Natural killer cell (primary cell): ENCODE data around the gene C11orf58. TPM values are rescaled to one million over a fixed set of nuclear protein-coding genes. Genes with fewer than 3 reads are reported as not detected.
A peak's percentile ranks its signal among the peaks of the same experiment; 100 is the strongest.

Source experiments
- ATAC-seq, 3 donors: fragments of 150-1000 bp in 2 of 3; fragments of 200-7000 bp in 1 of 3; cut with Tn5 transposase; 1 replicate in 1 of 3; 2 replicates in 2 of 3; pipeline ENCODE4 v1.10.0; 2021; ENCODE audit warnings: mild to moderate bottlenecking in 2 of 3, moderate library complexity in 2 of 3
- DNase-seq, 2 donors: peaks; one replicate each; pipeline versions ENCODE4 v3.0.0 to v3.0.0-alpha.2; 2013 to 2021; ENCODE audit warnings: mixed read lengths in 1 of 2
- H3K27ac ChIP-seq: one replicate; pipeline ENCODE4 v1.5.1; 2013; ENCODE audit warnings: mild to moderate bottlenecking, low read length
- H3K27me3 ChIP-seq: one replicate; pipeline ENCODE4 v1.6.1; 2013; ENCODE audit warnings: low read length; ENCODE audit not compliant: control insufficient read depth, insufficient read depth
- H3K36me3 ChIP-seq: one replicate; pipeline ENCODE4 v1.6.1; 2013; ENCODE audit warnings: low read length; ENCODE audit not compliant: control insufficient read depth, insufficient read depth
- H3K4me1 ChIP-seq: one replicate; pipeline ENCODE4 v1.6.1; 2013; ENCODE audit warnings: low read length; ENCODE audit not compliant: control insufficient read depth, insufficient read depth
- H3K4me3 ChIP-seq: one replicate; pipeline ENCODE4 v1.5.1; 2013; ENCODE audit warnings: low read length
- H3K9me3 ChIP-seq: one replicate; pipeline ENCODE4 v1.6.1; 2013; ENCODE audit warnings: low read length; ENCODE audit not compliant: control insufficient read depth, insufficient read depth
- H3K27ac Mint-ChIP-seq, 2 donors: one replicate each; pipeline ENCODE4 v1.8.0; 2022; ENCODE audit warnings: mild to moderate bottlenecking in 2 of 2, mixed read lengths in 2 of 2, moderate library complexity in 1 of 2
- H3K27me3 Mint-ChIP-seq, 2 donors: one replicate each; pipeline ENCODE4 v1.8.0; 2022; ENCODE audit warnings: low read depth in 2 of 2, mixed read lengths in 2 of 2
- H3K36me3 Mint-ChIP-seq: one replicate; pipeline ENCODE4 v1.8.0; 2022; ENCODE audit warnings: mixed read lengths
- H3K4me1 Mint-ChIP-seq, 2 donors: one replicate each; pipeline ENCODE4 v1.8.0; 2022; ENCODE audit warnings: mixed read lengths in 2 of 2
- H3K4me3 Mint-ChIP-seq: one replicate; pipeline ENCODE4 v1.8.0; 2022; ENCODE audit warnings: mild to moderate bottlenecking, moderate library complexity, mixed read lengths
- H3K9me3 Mint-ChIP-seq, 2 donors: one replicate each; pipeline ENCODE4 v1.8.0; 2022; ENCODE audit warnings: mixed read lengths in 2 of 2
- CTCF ChIP-seq: fragments of 200-600 bp; IDR thresholded peaks from one replicate; pipeline ENCODE4 v1.8.0; 2022; ENCODE audit warnings: antibody characterized with exemption
- WGBS: methylation state at CpG from one replicate; pipeline ENCODE4 v1.1.7; 2013; ENCODE audit warnings: missing lambda C conversion rate; ENCODE audit not compliant: insufficient coverage; 5-methylcytosine and 5-hydroxymethylcytosine counted together
- intact Hi-C: fragments of 100-400 bp; cut with micrococcal nuclease; formaldehyde crosslinking; loops from one replicate; pipeline ENCODE4 v1.14.2; 2022
- total RNA-seq, 4 donors: library from RNA; stranded (reverse); fragments of 120-200 nt in 1 of 4; gene quantifications; one replicate each; pipeline versions ENCODE4 v1.2.3 to v1.2.4, GENCODE V29; 2013 to 2022

The C11orf58 gene
- total RNA-seq, 3 donors from 2014 or later (not counting 1 experiment from before 2014, with no cell fraction given): 109 to 118 (median 115) TPM

DNA sequence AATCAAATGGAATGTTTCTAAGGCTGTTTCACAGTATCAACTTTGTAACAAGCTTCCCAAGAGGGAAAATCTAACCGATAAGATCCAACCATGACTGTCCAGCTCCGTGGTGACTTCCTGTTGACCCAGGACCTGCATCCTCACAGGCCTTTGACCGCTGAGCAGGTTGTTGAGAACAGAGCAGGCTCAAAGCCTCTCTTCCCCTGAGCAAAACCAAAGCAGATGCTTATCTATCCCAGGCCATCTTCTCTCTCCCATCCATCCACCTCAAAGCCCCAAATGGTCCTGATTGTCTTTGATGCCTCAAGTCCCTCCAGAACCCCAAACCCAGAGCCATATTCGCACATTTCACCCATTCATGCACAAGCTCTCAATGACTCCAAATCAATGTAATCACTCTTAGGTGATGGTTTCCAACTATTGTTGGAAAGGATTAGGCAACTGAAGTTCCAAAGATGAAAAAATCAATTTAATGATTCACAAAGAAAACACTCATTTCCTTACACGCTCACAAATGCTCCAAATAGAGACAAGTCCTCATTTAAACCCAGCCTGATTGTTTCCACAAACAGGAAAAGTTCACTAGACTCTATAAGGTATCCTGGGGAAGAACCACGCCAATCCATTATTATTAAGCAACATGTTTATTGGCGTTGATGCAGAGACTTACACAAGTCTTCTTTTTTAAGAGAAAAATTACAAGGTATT, 48.7 kb downstream of the C11orf58 start:
- Mint-ChIP-seq H3K27me3 (no peaks in the 10 kb centered on the region), H3K4me1 (no peaks in the 10 kb centered on the region), H3K27ac (no peak overlapping the region), H3K9me3 (no peaks in the 10 kb centered on the region), H3K4me3 (no peak overlapping the region), H3K36me3 (no peaks in the 10 kb centered on the region)
- no peak for ATAC-seq
- Histone ChIP-seq H3K4me3 (no peak overlapping the region), H3K9me3 (no peaks in the 10 kb centered on the region), H3K27me3 (no peaks in the 10 kb centered on the region), H3K4me1 (peaks cover 4% of the 10 kb centered on the region), H3K27ac (no peak overlapping the region), H3K36me3 (no peaks in the 10 kb centered on the region)
- WGBS: 90% methylated on average over 7 of the region's 7 CpGs
- intact Hi-C loops: no loop called here
- no peak for DNase-seq
- TF ChIP-seq CTCF: no peak

- Mint-ChIP-seq H3K4me1 (no peaks in the 10 kb centered on the region), H3K36me3 (no peaks in the 10 kb centered on the region), H3K27ac (no peak overlapping the region), H3K4me3 (no peak overlapping the region), H3K9me3 (no peaks in the 10 kb centered on the region), H3K27me3 (no peaks in the 10 kb centered on the region)
- peaks cover 4% of the 10 kb centered on the region for H3K4me1 ChIP-seq
- no peaks in the 10 kb centered on the region for H3K36me3 ChIP-seq
- peak; percentile 50 to 70 for DNase-seq
- no peak overlapping the region for H3K4me3 ChIP-seq
- no peaks in the 10 kb centered on the region for H3K9me3 ChIP-seq
- 70% methylated on average over 17 of the region's 17 CpGs for WGBS
- peak; percentile 95 for TF ChIP-seq CTCF
- H3K27me3 ChIP-seq: no peaks in the 10 kb centered on the region
- peak; percentile 71 to 78 (median 76) for ATAC-seq
- H3K27ac ChIP-seq: no peak overlapping the region
- intact Hi-C loops: no loop called here
Observed at GRCh38 chr11:16788141-16789062, 50.0 kb downstream of the C11orf58 start.

DNA sequence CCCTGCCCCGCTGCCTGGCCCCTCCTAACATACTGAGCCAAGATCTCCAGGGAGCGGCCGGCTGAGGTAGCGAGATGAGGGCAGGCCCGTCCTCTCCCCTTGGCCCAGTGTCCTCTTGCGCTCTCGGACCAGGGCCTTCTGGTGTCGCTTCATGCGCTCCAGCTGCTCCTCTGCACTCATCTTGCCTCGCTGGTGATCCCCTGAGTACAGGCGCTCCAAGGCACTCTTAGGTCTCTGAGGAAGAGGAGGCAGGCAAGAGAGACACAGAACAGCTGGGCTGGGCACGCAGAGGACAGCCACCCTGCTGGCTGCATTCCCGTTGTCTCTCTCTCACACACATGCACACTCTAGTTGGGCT, 50.6 kb downstream of the C11orf58 start:
- WGBS: 94% methylated on average over 13 of the region's 13 CpGs
- Histone ChIP-seq H3K4me1 (peaks cover 4% of the 10 kb centered on the region), H3K36me3 (no peaks in the 10 kb centered on the region), H3K9me3 (no peaks in the 10 kb centered on the region), H3K4me3 (no peak overlapping the region), H3K27me3 (no peaks in the 10 kb centered on the region), H3K27ac (no peak overlapping the region)
- no peak for DNase-seq
- ATAC-seq: no peak
- H3K36me3 Mint-ChIP-seq: no peaks in the 10 kb centered on the region
- no peak overlapping the region for H3K4me3 Mint-ChIP-seq
- no peaks in the 10 kb centered on the region for H3K9me3 Mint-ChIP-seq
- no peak overlapping the region for H3K27ac Mint-ChIP-seq
- intact Hi-C loops: no loop called here
- H3K27me3 Mint-ChIP-seq: no peaks in the 10 kb centered on the region
- no peak for TF ChIP-seq CTCF
- H3K4me1 Mint-ChIP-seq: no peaks in the 10 kb centered on the region
